ENCODE results near the gene PCNX2. TPM values are rescaled to one million over a fixed set of nuclear protein-coding genes. Genes with fewer than 3 reads are reported as not detected.

The PCNX2 gene
- total RNA-seq, 2 donors from 2014 or later: 8.4 to 23.2 TPM

DNA sequence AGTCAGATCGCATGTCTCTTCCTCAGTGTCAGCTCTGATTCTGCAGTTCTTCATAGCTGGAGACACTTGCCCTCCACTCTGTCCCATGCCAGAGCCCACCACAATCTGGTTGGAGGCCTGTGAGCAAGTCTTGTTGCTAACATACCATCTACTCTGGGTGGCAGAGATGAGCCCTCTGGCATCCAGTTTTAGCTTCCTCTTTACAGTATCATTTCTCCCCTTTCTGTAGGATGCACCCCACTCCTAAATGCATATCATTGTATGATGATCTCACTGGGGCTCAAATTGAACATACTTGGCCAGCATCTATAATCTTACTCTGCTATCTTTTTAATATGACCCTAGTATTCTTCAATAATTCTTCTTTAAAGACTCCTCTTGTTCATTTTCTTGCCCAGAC is 16.9 kb downstream of the PCNX2 start:
- H3K27me3 ChIP-seq (replicated peaks; ENCODE audit: insufficient read depth): no peaks in the 10 kb centered on the region
- DNase-seq (ENCODE audit: low spot score): no peak
- H3K9me3 ChIP-seq: no peaks in the 10 kb centered on the region
- no peak for TF ChIP-seq POLR2AphosphoS5 (IDR thresholded peaks at IDR 0.05)
- TF ChIP-seq, protein P1, sequence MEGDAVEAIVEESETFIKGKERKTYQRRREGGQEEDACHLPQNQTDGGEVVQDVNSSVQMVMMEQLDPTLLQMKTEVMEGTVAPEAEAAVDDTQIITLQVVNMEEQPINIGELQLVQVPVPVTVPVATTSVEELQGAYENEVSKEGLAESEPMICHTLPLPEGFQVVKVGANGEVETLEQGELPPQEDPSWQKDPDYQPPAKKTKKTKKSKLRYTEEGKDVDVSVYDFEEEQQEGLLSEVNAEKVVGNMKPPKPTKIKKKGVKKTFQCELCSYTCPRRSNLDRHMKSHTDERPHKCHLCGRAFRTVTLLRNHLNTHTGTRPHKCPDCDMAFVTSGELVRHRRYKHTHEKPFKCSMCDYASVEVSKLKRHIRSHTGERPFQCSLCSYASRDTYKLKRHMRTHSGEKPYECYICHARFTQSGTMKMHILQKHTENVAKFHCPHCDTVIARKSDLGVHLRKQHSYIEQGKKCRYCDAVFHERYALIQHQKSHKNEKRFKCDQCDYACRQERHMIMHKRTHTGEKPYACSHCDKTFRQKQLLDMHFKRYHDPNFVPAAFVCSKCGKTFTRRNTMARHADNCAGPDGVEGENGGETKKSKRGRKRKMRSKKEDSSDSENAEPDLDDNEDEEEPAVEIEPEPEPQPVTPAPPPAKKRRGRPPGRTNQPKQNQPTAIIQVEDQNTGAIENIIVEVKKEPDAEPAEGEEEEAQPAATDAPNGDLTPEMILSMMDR (IDR thresholded peaks at IDR 0.05): no peak
- TF ChIP-seq POLR2A (IDR thresholded peaks at IDR 0.05): no peak
- intact Hi-C loops (cut with DNase I): no loop called here
- H3K27ac ChIP-seq: no peak overlapping the region
- WGBS: 95% methylated on average over 1 of the region's 1 CpG
- H3K4me3 ChIP-seq: no peak overlapping the region
- H3K4me1 ChIP-seq (replicated peaks): no peaks in the 10 kb centered on the region
- H3K36me3 ChIP-seq: no peaks in the 10 kb centered on the region

DNA sequence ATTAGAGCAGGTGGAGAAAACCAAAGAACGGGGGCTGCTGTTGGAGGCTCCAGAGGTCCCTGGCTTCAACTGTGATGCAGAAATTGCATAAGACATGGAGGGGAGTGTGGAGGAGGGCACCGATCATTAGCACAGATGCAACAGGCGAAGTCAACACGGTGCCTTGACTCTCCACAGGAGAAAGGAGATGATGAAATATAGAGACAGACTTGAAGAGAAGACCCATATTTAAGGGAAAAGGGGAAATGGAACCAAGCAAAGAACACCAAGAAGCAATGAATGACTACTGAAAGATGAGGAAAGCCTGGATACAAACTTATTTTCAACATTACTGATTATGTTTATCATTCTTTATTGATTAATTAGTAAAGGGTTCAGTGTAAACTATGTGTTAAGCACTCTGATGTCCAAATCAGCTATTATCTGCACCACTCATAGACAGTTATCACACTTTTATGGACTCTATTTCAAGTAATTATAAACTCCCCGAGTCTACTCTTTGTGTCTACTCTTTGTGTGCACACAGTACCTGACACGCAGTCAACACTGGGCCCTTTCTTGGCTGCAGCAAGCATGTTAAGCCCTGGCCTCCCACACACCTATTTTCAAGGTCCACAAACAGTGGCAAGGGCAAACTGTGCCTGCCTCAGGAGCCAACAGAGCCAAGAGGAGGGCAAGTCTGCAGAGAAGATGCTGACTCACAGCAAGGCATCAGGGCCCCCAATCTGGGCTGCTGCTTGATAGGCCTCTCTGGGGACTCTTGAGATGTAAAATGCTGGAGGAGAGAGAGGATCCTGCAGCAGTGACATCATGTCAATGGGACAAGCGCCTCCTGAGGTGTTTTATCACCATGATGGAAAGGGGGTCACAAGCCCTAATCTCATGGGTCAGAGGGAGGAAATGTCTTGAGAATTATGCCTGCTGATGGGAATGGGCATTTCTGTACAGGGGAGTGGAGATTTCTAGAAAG is 17.6 kb downstream of the PCNX2 start:
- Histone ChIP-seq H3K27ac (no peak overlapping the region), H3K27me3 (replicated peaks; ENCODE audit: insufficient read depth) (no peaks in the 10 kb centered on the region), H3K4me1 (replicated peaks) (no peaks in the 10 kb centered on the region), H3K36me3 (no peaks in the 10 kb centered on the region), H3K4me3 (no peak overlapping the region), H3K9me3 (no peaks in the 10 kb centered on the region)
- no peak for DNase-seq (ENCODE audit: low spot score)
- WGBS: 92% methylated on average over 7 of the region's 7 CpGs
- intact Hi-C loops (cut with DNase I): no loop called here
- TF ChIP-seq, protein P1 (IDR thresholded peaks at IDR 0.05): no peak
- TF ChIP-seq POLR2A (IDR thresholded peaks at IDR 0.05) (no peak), POLR2AphosphoS5 (IDR thresholded peaks at IDR 0.05) (no peak)

DNA sequence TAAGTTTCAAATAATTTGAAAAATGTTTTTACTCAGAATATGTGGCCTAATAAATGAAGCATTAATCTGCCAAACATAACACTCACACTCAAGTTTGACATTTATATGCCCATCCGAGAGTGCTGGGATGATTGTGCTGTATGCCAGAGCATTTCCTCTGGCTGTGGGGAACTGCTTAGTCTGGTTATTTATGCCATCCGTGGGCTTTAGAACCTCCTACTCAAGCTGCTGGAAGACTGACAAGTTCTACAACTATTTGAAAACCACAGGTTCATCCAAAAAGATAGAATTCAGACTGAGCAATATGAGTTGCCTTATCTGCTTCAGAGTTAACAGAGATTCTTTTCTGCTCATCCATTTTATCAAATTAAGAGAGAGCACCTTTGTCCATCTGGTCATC is 25.9 kb downstream of the PCNX2 start:
- Histone ChIP-seq H3K36me3 (no peaks in the 10 kb centered on the region), H3K4me1 (replicated peaks) (no peaks in the 10 kb centered on the region), H3K27me3 (replicated peaks; ENCODE audit: insufficient read depth) (no peaks in the 10 kb centered on the region), H3K9me3 (no peaks in the 10 kb centered on the region), H3K4me3 (no peak overlapping the region), H3K27ac (no peak overlapping the region)
- intact Hi-C loops (cut with DNase I): no loop called here
- 13% methylated on average over 2 of the region's 2 CpGs for WGBS
- no peak for DNase-seq (ENCODE audit: low spot score)
- TF ChIP-seq POLR2A (IDR thresholded peaks at IDR 0.05) (no peak), POLR2AphosphoS5 (IDR thresholded peaks at IDR 0.05) (no peak)
- TF ChIP-seq, protein P1 (IDR thresholded peaks at IDR 0.05): no peak

DNA sequence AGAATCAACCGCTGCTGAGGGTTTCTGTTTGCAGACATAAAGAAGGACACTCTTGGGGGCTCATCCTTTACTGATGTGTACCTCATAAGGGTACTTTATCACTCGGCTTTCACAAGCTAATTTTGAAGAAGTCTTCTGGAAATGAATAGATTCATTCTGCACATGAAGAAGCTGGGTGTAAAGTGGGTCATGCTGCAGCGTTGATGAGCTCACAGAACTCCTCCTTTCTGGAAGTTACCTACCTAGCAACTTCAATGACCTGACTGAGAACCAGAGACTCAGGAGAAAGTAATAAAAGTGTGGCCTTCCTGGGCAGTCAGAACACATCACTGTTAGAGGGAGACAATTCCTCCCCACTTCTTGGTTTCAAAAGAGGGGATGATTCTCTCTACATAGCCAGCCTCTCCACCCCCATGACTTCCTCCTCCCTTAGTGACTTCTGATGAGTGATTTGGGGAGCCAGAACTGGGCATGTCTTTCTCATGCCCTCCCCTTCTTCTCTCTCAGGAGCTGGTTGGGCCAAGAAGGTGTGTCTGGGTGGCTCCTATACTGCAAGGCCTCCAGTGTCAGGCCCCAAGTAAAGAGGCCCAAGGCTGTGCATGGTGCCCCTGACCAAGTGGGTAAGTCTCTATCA is 27.0 kb downstream of the PCNX2 start:
- Histone ChIP-seq H3K27ac (no peak overlapping the region), H3K36me3 (no peaks in the 10 kb centered on the region), H3K9me3 (no peaks in the 10 kb centered on the region), H3K27me3 (replicated peaks; ENCODE audit: insufficient read depth) (no peaks in the 10 kb centered on the region), H3K4me1 (replicated peaks) (no peaks in the 10 kb centered on the region), H3K4me3 (no peak overlapping the region)
- intact Hi-C loops (cut with DNase I): no loop called here
- 65% methylated on average over 3 of the region's 3 CpGs for WGBS
- TF ChIP-seq, protein P1 (IDR thresholded peaks at IDR 0.05): no peak
- no peak for DNase-seq (ENCODE audit: low spot score)

All from prostate gland (tissue), 2 donors.